DOHH2 (cell line): ENCODE measurements around the gene ACTR6.
A peak's percentile ranks its signal among the peaks of the same experiment; 100 is the strongest.

Experiments used
- H3F3A ChIP-seq: fragments of 200-600 bp; sonication (generic), shearing (Covaris generic); 2 replicates; pipeline ENCODE4 v1.6.0; 2016; ENCODE audit warnings: antibody characterized with exemption, mild to moderate bottlenecking; ENCODE audit not compliant: control insufficient read depth, insufficient read depth
- H3K27ac ChIP-seq: fragments of 200-600 bp; sonication (generic); 2 replicates; pipeline ENCODE4 v1.5.1; 2014; ENCODE audit warnings: low read depth, mild to moderate bottlenecking, low read length, moderate library complexity
- H3K27me3 ChIP-seq: fragments of 200-600 bp; sonication (generic); 2 replicates; pipeline ENCODE4 v1.6.1; 2014; ENCODE audit warnings: mild to moderate bottlenecking, low read length, mixed read lengths; ENCODE audit not compliant: control insufficient read depth
- H3K36me3 ChIP-seq: fragments of 200-600 bp; sonication (generic); 2 replicates; pipeline ENCODE4 v1.6.1; 2014; ENCODE audit warnings: mild to moderate bottlenecking, low read length, moderate library complexity, mixed read lengths; ENCODE audit not compliant: control insufficient read depth
- H3K4me1 ChIP-seq: fragments of 200-600 bp; sonication (generic); 2 replicates; pipeline ENCODE4 v1.6.1; 2014; ENCODE audit warnings: mild to moderate bottlenecking, low read length, mixed read lengths; ENCODE audit not compliant: control insufficient read depth
- H3K4me2 ChIP-seq: fragments of 200-600 bp; sonication (generic); 2 replicates; pipeline ENCODE4 v1.6.0; 2014; ENCODE audit warnings: mild to moderate bottlenecking, low read length, moderate library complexity
- H3K4me3 ChIP-seq: fragments of 200-600 bp; sonication (generic); 2 replicates; pipeline ENCODE4 v1.5.1; 2014; ENCODE audit warnings: mild to moderate bottlenecking, low read length, mixed read lengths
- H3K79me2 ChIP-seq: fragments of 200-600 bp; sonication (generic); 2 replicates; pipeline ENCODE4 v1.6.1; 2014; ENCODE audit warnings: mild to moderate bottlenecking, low read length, mixed read lengths; ENCODE audit not compliant: control insufficient read depth
- H3K9me2 ChIP-seq: fragments of 200-600 bp; sonication (generic); replicated peaks from 2 replicates; pipeline ENCODE4 v1.6.1; 2014; ENCODE audit warnings: mild to moderate bottlenecking, low read length, mixed read lengths; ENCODE audit not compliant: control insufficient read depth
- H3K9me3 ChIP-seq: fragments of 200-600 bp; sonication (generic); 2 replicates; pipeline ENCODE4 v1.6.1; 2014; ENCODE audit warnings: antibody characterized with exemption, low read length, mixed read lengths; ENCODE audit not compliant: control insufficient read depth, insufficient read depth
- H4K20me1 ChIP-seq: fragments of 200-600 bp; sonication (generic); 2 replicates; pipeline ENCODE4 v1.6.0; 2014; ENCODE audit warnings: low read depth, mild to moderate bottlenecking, antibody characterized with exemption, low read length, moderate library complexity; ENCODE audit not compliant: control insufficient read depth, insufficient read depth
- CTCF ChIP-seq: fragments of 200-600 bp; sonication (generic); IDR thresholded peaks from one replicate; pipeline ENCODE4 v1.5.1; 2014; ENCODE audit warnings: antibody characterized with exemption, mild to moderate bottlenecking, low read depth, low read length; ENCODE audit not compliant: poor library complexity, severe bottlenecking
- EZH2phosphoT487 ChIP-seq: fragments of 200-600 bp; sonication (generic); IDR thresholded peaks from 2 replicates; pipeline ENCODE4 v1.6.1; 2017; ENCODE audit warnings: borderline replicate concordance, mild to moderate bottlenecking, antibody characterized with exemption, low read length, moderate library complexity, mixed read lengths

Gene ACTR6

GRCh38 chr12:100158535-100158934 is 42.1 kb upstream of the ACTR6 start:
- H4K20me1 ChIP-seq: no peaks in the 10 kb centered on the region

GRCh38 chr12:100159391-100160104 is 41.1 kb upstream of the ACTR6 start:
- Histone ChIP-seq H4K20me1 (no peaks in the 10 kb centered on the region), H3K9me2 (no peaks in the 10 kb centered on the region), H3K27me3 (no peaks in the 10 kb centered on the region), H3K4me2 (no peak overlapping the region), H3K27ac (no peak overlapping the region), H3K4me1 (no peaks in the 10 kb centered on the region), H3F3A (no peaks in the 10 kb centered on the region), H3K79me2 (no peaks in the 10 kb centered on the region), H3K36me3 (no peaks in the 10 kb centered on the region), H3K4me3 (no peak overlapping the region), H3K9me3 (no peaks in the 10 kb centered on the region)
- TF ChIP-seq EZH2phosphoT487 (no peak), CTCF (no peak)

More at GRCh38 chr12:100158535-100158934, 42.1 kb upstream of the ACTR6 start:
- no peak overlapping the region for H3K4me3 ChIP-seq
- no peaks in the 10 kb centered on the region for H3K27me3 ChIP-seq
- no peak overlapping the region for H3K4me2 ChIP-seq
- no peaks in the 10 kb centered on the region for H3K36me3 ChIP-seq
- no peaks in the 10 kb centered on the region for H3K9me3 ChIP-seq
- no peaks in the 10 kb centered on the region for H3F3A ChIP-seq
- no peaks in the 10 kb centered on the region for H3K79me2 ChIP-seq
- no peak overlapping the region for H3K27ac ChIP-seq
- TF ChIP-seq EZH2phosphoT487 (no peak), CTCF (no peak)
- no peaks in the 10 kb centered on the region for H3K9me2 ChIP-seq
- H3K4me1 ChIP-seq: no peaks in the 10 kb centered on the region

- H3K36me3 ChIP-seq: no peaks in the 10 kb centered on the region
- H3K4me2 ChIP-seq: peak overlapping the region; percentile 43
- no peaks in the 10 kb centered on the region for H3K9me2 ChIP-seq
- H3K4me3 ChIP-seq: no peak overlapping the region; the same call in 1 of the 2 replicates
- H3K4me1 ChIP-seq: no peaks in the 10 kb centered on the region
- no peaks in the 10 kb centered on the region for H3K27me3 ChIP-seq
- no peaks in the 10 kb centered on the region for H4K20me1 ChIP-seq
- H3K27ac ChIP-seq: no peak overlapping the region
- no peaks in the 10 kb centered on the region for H3F3A ChIP-seq
- no peaks in the 10 kb centered on the region for H3K9me3 ChIP-seq
- TF ChIP-seq CTCF: no peak
- no peak for TF ChIP-seq EZH2phosphoT487
- no peaks in the 10 kb centered on the region for H3K79me2 ChIP-seq
Measured at GRCh38 chr12:100163416-100164152, 37.0 kb upstream of the ACTR6 start.
